ENCODE results near the gene JTB.

GRCh38 chr1:153977250-153978240 is at the start of gene JTB:
- TF ChIP-seq POLR2A (IDR thresholded peaks at IDR 0.05; ENCODE audit: low read length) = peak; percentile 89
- no peak for TF ChIP-seq GATA1 (IDR thresholded peaks at IDR 0.05; ENCODE audit: low read depth, low read length)

All from erythroblast (primary cell).